PC-9 (cell line): ENCODE results near the gene GATC.

Experiments
- EZH2 ChIP-seq: fragments of 200-600 bp; sonication (generic); IDR thresholded peaks from 2 replicates; pipeline ENCODE4 v1.8.0; 2017; ENCODE audit warnings: antibody characterized with exemption, low read depth
- TF ChIP-seq, protein P1 (sequence below): fragments of 200-600 bp; sonication (generic); conservative IDR thresholded peaks from 2 replicates; pipeline ENCODE4 v1.6.1; 2017; ENCODE audit warnings: mixed run types, antibody characterized with exemption, mild to moderate bottlenecking, moderate library complexity

DNA sequence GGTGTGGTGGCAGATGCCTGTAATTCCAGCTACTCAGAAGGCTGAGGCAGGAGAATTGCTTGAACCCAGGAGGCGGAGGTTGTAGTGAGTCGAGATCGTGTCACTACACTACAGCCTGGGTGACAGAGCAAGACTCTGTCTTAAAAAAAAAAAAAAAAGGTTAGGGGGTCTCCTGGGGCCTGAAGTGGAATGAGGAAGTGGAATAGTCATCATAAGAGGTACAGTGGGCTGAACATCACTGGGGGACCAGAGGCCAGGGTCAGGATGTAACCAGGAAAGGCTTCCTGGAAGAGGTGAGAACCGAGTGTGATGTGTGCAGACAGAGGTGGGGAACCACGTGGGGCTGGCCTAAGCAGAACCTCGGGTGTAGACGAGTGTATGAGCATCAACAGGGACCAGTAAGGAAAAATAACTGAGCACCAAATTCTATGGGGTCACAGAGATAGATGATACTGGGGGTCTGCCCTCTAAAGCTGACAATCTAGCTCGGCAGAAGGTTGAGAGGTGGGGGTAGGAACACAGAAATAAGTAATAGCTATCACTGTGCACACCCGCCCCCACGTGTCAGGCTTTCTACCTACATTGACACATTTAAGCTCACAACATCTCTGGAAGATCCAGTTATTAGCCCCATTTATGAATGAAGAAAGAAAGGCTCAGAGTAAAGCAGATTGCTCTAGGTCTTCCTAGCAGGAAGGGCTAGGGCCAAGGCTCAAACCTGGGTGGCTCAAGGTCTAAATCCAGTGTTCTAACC is 13.3 kb upstream of the GATC start:
- TF ChIP-seq, protein P1, sequence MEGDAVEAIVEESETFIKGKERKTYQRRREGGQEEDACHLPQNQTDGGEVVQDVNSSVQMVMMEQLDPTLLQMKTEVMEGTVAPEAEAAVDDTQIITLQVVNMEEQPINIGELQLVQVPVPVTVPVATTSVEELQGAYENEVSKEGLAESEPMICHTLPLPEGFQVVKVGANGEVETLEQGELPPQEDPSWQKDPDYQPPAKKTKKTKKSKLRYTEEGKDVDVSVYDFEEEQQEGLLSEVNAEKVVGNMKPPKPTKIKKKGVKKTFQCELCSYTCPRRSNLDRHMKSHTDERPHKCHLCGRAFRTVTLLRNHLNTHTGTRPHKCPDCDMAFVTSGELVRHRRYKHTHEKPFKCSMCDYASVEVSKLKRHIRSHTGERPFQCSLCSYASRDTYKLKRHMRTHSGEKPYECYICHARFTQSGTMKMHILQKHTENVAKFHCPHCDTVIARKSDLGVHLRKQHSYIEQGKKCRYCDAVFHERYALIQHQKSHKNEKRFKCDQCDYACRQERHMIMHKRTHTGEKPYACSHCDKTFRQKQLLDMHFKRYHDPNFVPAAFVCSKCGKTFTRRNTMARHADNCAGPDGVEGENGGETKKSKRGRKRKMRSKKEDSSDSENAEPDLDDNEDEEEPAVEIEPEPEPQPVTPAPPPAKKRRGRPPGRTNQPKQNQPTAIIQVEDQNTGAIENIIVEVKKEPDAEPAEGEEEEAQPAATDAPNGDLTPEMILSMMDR = no peak
- no peak for TF ChIP-seq EZH2
